ENCODE results near the gene SYNE3.

DNA sequence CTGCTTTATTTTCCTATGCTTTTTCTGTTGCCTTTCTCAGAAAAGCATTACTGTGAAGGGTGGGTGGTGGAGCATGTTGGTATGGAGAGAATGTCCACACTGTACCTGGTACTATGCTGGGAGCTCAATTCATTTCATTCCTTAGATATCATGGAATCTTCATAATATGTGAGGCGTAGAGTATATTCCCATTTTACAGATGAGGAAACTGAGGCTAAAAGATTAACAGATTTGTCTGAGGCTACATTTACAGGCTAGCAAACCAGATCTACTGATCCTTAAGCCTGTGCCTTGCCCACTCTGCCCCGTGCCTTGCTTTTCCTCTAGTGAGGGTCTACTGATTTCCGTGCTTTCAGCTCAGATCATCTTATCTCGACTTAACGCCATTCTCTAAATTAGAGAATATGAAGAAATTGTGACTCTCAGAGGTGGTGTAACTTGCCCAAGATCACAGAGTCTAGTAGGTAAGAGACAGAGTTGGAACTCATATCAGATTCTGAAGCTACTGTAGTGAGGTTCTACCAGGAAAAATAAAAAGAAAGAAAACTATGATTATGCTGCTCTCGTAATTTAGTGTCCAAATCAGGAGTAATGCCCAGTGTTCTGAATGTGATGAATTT, 23.9 kb upstream of the SYNE3 start:
- TF ChIP-seq, protein P1, sequence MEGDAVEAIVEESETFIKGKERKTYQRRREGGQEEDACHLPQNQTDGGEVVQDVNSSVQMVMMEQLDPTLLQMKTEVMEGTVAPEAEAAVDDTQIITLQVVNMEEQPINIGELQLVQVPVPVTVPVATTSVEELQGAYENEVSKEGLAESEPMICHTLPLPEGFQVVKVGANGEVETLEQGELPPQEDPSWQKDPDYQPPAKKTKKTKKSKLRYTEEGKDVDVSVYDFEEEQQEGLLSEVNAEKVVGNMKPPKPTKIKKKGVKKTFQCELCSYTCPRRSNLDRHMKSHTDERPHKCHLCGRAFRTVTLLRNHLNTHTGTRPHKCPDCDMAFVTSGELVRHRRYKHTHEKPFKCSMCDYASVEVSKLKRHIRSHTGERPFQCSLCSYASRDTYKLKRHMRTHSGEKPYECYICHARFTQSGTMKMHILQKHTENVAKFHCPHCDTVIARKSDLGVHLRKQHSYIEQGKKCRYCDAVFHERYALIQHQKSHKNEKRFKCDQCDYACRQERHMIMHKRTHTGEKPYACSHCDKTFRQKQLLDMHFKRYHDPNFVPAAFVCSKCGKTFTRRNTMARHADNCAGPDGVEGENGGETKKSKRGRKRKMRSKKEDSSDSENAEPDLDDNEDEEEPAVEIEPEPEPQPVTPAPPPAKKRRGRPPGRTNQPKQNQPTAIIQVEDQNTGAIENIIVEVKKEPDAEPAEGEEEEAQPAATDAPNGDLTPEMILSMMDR (IDR thresholded peaks at IDR 0.05; ENCODE audit: insufficient read depth, low read length, poor library complexity, severe bottlenecking), result no peak
- no peak for TF ChIP-seq EZH2phosphoT487 (conservative IDR thresholded peaks at IDR 0.05; ENCODE audit: low read length)

Measured in SU-DHL-6 (cell line).